ENCODE measurements around the gene MST1.

Gene MST1

GRCh38 chr3:49664300-49664699 is 25.0 kb downstream of the MST1 start:
- no peak overlapping the region for H3K4me3 ChIP-seq (replicated peaks; ENCODE audit: low read depth, low read length)
- TF ChIP-seq, protein P1, sequence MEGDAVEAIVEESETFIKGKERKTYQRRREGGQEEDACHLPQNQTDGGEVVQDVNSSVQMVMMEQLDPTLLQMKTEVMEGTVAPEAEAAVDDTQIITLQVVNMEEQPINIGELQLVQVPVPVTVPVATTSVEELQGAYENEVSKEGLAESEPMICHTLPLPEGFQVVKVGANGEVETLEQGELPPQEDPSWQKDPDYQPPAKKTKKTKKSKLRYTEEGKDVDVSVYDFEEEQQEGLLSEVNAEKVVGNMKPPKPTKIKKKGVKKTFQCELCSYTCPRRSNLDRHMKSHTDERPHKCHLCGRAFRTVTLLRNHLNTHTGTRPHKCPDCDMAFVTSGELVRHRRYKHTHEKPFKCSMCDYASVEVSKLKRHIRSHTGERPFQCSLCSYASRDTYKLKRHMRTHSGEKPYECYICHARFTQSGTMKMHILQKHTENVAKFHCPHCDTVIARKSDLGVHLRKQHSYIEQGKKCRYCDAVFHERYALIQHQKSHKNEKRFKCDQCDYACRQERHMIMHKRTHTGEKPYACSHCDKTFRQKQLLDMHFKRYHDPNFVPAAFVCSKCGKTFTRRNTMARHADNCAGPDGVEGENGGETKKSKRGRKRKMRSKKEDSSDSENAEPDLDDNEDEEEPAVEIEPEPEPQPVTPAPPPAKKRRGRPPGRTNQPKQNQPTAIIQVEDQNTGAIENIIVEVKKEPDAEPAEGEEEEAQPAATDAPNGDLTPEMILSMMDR (IDR thresholded peaks at IDR 0.05; ENCODE audit: insufficient read depth, low read length, poor library complexity, severe bottlenecking), result no peak
- no peak for DNase-seq (ENCODE audit: extremely low read depth, insufficient read length)
- H3K36me3 ChIP-seq (ENCODE audit: control insufficient read depth, insufficient read depth, low read length), result no peaks in the 10 kb centered on the region
- H3K27me3 ChIP-seq (replicated peaks; ENCODE audit: control insufficient read depth, insufficient read depth, low read length), result no peaks in the 10 kb centered on the region

DNA sequence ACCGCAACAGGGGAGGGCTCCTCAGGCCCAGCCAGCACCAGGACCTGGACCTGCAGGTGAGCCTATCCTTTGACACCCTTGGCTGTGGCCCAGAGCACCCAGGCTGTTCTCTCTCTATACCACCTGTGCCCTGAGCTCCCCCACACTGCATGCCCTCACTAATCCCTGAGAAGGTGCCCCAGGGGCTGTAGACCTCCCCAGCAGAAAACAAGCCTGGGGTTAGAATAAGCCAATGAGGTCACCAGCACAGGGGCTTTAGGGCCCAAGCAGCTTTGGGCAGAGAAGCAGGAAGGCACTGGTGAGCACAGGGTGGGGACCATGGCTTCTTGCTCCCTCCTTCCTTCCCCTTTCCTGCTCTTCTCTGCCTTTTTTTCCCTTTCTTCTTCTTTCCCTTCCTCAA is 25.4 kb downstream of the MST1 start:
- Histone ChIP-seq H3K4me3 (replicated peaks; ENCODE audit: low read depth, low read length) (no peak overlapping the region), H3K36me3 (ENCODE audit: control insufficient read depth, insufficient read depth, low read length) (no peaks in the 10 kb centered on the region), H3K27me3 (replicated peaks; ENCODE audit: control insufficient read depth, insufficient read depth, low read length) (no peaks in the 10 kb centered on the region)
- no peak for DNase-seq (ENCODE audit: extremely low read depth, insufficient read length)
- TF ChIP-seq, protein P1 (IDR thresholded peaks at IDR 0.05; ENCODE audit: insufficient read depth, low read length, poor library complexity, severe bottlenecking), result no peak

DNA sequence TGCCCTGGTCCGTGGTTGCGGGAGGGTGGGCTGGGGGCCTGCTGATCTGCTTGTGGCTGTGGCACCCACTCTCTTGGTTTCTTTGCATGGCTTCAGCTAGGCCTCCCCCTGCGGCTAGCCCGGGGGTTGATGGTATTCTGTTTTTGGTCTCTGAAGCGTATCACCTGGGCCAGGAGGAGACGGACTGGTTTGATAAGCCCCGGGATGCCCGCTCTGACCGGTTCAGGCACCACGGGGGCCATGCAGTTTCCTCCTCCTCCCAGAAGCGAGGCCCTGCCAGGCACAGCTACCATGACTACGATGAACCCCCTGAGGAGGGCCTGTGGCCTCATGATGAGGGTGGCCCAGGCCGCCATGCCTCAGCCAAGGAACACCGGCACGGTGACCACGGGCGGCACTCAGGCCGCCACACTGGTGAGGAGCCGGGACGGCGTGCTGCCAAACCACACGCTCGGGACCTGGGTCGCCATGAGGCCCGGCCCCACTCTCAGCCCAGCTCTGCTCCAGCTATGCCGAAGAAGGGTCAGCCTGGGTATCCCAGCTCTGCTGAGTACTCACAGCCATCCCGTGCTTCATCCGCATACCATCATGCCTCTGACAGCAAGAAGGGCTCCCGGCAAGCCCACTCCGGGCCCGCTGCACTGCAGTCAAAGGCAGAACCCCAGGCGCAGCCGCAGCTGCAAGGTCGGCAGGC is 26.4 kb downstream of the MST1 start:
- no peak for DNase-seq (ENCODE audit: extremely low read depth, insufficient read length)
- Histone ChIP-seq H3K27me3 (replicated peaks; ENCODE audit: control insufficient read depth, insufficient read depth, low read length) (no peaks in the 10 kb centered on the region), H3K4me3 (replicated peaks; ENCODE audit: low read depth, low read length) (no peak overlapping the region), H3K36me3 (ENCODE audit: control insufficient read depth, insufficient read depth, low read length) (no peaks in the 10 kb centered on the region)
- TF ChIP-seq, protein P1 (IDR thresholded peaks at IDR 0.05; ENCODE audit: insufficient read depth, low read length, poor library complexity, severe bottlenecking), result no peak

DNA sequence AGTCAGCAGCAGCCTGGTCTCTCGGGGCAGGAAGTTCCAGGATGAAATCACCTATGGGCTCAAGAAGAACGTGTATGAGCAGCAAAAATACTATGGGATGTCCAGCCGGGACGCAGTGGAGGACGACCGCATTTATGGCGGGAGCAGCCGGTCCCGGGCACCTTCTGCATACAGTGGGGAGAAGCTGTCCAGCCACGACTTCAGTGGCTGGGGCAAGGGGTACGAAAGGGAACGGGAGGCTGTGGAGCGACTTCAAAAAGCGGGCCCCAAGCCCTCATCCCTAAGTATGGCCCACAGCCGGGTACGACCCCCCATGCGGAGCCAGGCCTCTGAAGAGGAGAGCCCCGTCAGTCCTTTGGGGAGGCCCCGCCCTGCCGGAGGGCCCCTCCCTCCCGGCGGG is 27.3 kb downstream of the MST1 start:
- no peak for DNase-seq (ENCODE audit: extremely low read depth, insufficient read length)
- Histone ChIP-seq H3K4me3 (replicated peaks; ENCODE audit: low read depth, low read length) (no peak overlapping the region), H3K36me3 (ENCODE audit: control insufficient read depth, insufficient read depth, low read length) (no peaks in the 10 kb centered on the region), H3K27me3 (replicated peaks; ENCODE audit: control insufficient read depth, insufficient read depth, low read length) (no peaks in the 10 kb centered on the region)
- TF ChIP-seq, protein P1 (IDR thresholded peaks at IDR 0.05; ENCODE audit: insufficient read depth, low read length, poor library complexity, severe bottlenecking), result no peak

- TF ChIP-seq, protein P1 (IDR thresholded peaks at IDR 0.05; ENCODE audit: insufficient read depth, low read length, poor library complexity, severe bottlenecking), result no peak
- Histone ChIP-seq H3K4me3 (replicated peaks; ENCODE audit: low read depth, low read length) (no peak overlapping the region), H3K27me3 (replicated peaks; ENCODE audit: control insufficient read depth, insufficient read depth, low read length) (no peaks in the 10 kb centered on the region), H3K36me3 (ENCODE audit: control insufficient read depth, insufficient read depth, low read length) (no peaks in the 10 kb centered on the region)
- DNase-seq (ENCODE audit: extremely low read depth, insufficient read length), result no peak
Measured at GRCh38 chr3:49661281-49661680, 28.0 kb downstream of the MST1 start.

DNA sequence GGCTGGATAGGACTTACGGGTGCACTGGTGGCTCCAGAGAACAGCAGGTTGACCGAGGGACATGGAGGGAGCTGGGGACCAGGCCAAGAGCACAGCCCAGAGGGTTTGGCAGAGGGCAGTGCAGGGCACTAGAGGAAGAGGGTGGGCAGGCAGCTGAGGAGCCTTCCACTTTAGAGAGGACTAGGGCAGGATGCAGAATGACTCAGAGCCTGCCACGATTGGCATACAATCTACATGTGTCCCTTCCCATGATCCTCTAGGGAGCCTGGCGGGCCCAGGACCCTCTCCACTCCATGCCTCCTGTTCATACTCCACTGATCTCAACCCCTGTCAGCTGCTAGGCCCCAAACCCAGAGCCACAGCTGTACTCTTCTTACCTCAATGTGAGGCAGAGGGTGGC is 29.5 kb downstream of the MST1 start:
- H3K4me3 ChIP-seq (replicated peaks; ENCODE audit: low read depth, low read length), result no peak overlapping the region
- H3K27me3 ChIP-seq (replicated peaks; ENCODE audit: control insufficient read depth, insufficient read depth, low read length), result no peaks in the 10 kb centered on the region
- no peaks in the 10 kb centered on the region for H3K36me3 ChIP-seq (ENCODE audit: control insufficient read depth, insufficient read depth, low read length)
- TF ChIP-seq, protein P1 (IDR thresholded peaks at IDR 0.05; ENCODE audit: insufficient read depth, low read length, poor library complexity, severe bottlenecking), result no peak
- DNase-seq (ENCODE audit: extremely low read depth, insufficient read length), result no peak

Data from GM06990 (cell line).